Muscle of arm (tissue), 12 donors: ENCODE measurements around the gene CPB2. TPM values are rescaled to one million over a fixed set of nuclear protein-coding genes. Genes with fewer than 3 reads are reported as not detected.

Experiments used
- DNase-seq: peaks from one replicate; pipeline ENCODE4 v3.0.0-alpha.2; 2013
- polyA plus RNA-seq, 12 donors: library from polyadenylated mRNA; unstranded; fragments of 120-200 nt; gene quantifications; one replicate each; pipeline ENCODE4 v1.2.1, GENCODE V29; 2013; ENCODE audit not compliant: insufficient read length in 12 of 12

The CPB2 gene
- polyA plus RNA-seq, 12 donors, result 0.11 to 1.4 (median 0.26) TPM; not detected in 6

DNA sequence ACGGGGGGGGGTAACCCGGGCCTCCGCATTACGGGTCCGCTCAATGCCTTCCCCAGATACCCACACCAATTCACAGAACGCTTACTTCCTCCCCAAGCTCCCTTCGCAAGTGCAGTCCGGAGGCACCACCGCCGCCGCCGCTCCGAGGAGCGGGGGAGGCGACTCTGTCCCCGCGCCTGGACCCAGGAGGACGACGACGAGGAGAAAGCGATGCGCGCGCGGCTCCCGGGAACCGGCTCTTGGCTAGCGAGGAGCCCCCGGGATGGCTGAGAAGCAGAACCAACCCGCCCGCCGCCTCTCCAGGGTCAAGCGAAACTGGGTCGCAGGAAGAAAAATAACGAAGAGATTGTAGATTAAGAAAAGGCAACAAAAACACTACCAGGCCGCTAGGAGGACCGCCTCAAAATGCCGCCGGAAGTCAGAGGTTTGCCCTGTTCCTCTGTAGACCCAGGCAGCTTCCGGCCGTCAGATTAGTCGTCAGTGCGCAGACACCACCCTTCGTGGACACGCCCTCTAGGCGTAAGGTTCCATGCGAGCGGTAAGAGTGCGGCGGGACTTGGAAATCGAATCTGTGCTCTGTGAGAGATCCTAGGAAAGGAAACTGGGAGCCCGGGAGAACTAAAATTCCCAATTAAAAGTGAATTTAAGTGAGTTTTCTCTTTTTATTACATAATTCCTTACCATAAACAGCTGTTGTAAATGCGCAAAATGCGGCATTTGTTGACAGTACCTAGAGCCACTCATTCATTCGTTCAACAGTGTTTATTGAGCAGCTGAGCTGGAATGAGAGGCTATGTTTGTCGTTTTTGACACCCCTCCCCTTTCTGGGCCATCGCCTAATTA lies 52.3 kb downstream of the CPB2 start, which contains the start of gene ZC3H13:
Gene ZC3H13 (minus strand): TSS at position 428 of the 843 bp plus-strand sequence. CDS start 7,239 bp downstream, outside the sequence.
- peak; percentile 94 for DNase-seq

DNA sequence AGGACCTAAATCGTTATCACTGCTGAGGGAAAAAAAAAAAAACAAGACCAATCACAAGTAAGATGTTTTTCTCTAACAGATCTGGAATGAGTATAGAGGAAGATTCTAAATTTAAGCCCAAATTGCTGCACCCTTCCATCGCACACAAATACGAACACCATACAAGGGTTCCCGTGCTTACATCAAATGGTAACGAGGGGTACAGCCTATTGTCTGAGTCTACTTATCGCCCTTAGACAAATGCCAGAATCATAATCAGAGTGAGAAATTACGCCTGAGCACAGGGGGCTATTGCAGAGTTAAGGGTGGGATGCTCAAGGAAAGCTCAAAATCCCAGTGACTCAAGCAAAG lies 52.9 kb downstream of the CPB2 start:
- DNase-seq, result no peak

DNA sequence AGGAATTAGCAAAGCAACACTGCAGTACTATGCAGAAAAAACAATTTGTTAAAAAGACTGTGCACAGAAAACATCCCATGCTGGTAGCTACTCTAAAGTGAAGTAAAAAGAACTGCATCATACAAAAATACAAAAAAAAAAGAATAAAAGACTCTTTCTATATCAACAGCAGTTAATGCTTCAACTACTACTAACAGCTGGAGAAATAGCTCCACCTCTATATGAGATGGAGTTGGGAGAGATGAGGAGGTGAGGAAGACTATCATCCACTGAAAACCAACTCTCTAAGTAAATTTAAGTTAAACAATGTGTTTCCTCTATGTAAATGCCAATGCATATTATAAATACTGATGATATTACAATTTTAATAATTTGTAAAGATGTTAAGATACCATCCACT lies 54.1 kb downstream of the CPB2 start:
- DNase-seq, result no peak

DNA sequence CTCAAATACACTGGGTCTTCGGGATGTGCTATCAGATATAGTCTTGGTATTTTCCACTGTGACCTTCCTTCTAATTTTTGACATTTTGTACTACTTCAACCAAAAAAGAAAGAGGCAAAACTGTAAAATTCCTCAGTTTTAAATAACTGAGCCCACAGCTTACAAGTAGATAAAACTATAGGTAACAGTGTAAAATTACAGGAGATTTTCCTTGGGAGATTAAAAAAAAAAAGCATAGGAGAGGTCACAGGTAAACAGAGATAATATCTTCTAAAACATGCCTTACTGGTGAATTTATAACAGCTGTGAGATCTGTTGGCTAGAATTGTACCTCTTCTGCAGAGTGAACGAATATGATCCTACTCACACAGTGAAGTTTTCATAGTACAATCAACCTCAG lies 59.4 kb downstream of the CPB2 start:
- no peak for DNase-seq

DNA sequence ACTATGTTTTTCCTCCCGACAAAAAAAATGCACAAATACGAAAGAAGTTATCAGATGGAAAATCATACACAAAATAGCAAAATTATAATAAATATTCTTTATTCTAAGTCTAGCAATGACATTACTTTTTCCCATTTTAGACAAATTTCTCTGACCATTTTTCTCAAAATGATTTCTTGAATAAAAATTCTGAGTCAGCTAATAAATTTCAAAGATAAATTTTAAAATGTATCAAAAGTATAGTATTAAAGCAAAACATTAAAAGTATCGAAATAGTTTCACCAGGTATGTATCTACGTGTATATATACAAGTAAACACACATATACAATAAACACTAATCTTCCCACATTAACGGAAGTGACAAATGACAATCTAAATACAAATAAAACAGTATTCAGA lies 61.2 kb downstream of the CPB2 start:
- DNase-seq, result no peak

DNA sequence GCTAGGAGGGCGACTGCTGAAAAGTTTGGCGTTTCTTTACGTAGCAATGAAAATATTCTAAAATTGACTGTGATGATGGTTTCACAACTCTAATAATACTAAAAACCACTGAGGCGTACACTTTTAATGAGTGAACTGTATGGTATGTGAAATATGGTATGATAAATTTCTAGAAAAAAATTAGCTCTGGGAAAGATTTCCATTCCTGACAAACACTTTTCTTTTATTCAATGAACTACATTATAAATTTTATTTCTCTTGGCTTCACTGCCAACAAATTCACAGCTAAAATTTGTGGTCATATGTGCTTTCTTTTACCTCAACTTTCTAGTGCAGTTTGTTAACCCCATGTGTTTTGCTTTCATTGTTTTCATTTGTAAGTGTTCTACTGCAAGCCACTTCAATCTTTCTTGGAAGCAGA lies 63.4 kb downstream of the CPB2 start:
- DNase-seq, result no peak

DNA sequence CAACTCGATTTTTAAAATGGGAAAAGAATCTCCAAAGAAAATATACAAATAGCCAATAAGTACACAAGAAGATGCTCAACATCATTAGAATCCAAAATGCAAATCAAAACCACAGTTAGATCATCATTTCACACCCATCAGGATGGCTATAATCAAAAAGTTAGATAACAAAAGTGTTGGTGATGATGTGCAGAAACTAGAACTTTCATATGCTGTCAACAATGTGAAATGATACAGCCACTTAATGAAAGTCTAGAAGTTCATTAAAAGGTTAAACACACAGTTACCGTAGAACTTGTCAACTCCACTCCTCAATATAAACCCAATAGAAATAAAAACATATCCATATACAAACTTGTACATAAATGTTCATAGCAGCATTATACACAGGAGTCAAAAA lies 64.1 kb downstream of the CPB2 start:
- no peak for DNase-seq

DNA sequence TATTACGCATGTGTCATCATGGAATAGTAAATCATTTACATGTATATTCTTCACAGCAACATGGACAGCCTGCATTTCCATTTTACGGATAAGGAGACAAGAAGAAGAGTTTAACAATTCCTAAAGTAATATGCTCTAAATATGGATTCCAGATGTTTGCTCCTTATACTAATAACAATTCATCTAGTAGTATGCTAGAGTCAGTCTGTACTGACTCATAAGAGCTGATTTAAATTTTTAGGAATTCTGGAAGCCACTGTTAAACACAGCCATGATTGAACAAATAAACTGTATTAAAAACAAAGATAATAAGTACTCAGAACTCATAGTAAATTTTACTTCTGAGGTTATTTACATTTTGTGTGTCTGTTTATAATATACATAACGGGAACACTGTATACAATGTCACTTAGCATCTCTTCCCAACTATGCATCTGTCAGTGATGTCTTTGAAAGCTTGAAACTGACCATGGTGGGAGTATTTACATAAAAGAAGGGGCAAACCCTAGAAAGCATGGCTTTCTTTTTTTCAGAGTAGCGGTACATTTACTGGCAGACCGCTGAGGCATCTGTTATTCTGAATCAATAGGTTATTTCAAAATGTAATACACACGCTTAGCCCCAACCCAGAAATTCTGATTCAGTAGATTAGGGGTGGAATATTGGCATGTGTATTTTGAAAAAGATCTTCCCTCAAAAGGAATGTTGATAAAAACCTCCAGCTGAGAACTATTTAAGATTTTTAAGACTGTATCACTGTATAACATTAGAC lies 65.2 kb downstream of the CPB2 start:
- DNase-seq, result no peak

DNA sequence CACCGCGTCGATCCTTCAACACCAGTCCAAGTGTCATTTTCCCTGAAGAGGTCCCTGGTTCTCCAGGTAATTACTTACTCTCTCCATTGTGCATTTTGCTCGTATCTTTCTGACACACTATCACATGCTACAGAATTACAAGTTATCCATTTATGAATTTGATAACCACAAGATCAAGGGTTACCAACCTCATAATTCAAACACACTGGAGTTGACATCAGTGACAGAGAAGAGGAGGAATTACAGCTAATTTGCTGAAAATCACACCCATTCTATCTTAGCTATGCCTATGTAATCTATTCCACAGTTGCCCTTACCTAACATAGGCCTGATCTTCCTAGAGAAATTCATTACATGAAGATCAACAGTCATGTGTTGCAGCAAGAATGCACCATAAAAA lies 66.5 kb downstream of the CPB2 start:
- no peak for DNase-seq

DNA sequence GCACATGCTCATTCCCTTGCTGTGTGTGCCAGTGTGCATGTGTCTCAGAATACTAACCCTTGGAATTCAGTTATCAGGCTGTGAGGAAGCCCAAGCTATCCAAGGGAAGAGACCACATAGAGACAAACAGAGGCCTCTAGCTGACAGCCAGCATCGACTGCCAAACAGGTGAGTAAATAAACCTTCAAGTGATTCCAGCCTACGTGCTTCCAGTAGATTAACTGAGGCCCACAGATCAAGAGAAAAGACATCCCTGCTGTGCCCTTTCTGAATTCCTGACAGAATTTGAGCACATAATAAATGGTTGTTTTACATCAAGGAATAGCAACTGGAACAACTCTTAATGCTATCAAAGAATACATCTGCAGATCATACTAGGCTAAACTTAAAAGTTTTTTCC lies 69.8 kb downstream of the CPB2 start:
- no peak for DNase-seq

DNA sequence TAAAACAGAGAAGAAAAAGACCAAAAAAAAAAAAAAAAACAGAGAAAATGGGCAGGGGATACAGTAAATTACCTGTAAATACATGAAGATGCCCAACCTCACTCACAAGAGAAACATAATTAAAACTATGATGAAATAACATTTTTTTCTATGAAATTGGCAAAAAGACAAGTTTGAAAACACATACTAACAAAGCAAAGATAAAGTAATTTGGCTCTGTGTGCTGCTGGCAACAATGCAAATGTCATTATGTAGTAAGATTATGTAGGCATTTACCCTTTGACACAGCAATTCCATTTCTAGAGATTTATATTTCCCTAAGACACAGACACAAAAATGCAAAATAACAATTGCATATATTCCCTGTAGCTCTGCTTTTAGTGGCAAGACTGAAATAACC lies 72.5 kb downstream of the CPB2 start:
- DNase-seq, result no peak

DNA sequence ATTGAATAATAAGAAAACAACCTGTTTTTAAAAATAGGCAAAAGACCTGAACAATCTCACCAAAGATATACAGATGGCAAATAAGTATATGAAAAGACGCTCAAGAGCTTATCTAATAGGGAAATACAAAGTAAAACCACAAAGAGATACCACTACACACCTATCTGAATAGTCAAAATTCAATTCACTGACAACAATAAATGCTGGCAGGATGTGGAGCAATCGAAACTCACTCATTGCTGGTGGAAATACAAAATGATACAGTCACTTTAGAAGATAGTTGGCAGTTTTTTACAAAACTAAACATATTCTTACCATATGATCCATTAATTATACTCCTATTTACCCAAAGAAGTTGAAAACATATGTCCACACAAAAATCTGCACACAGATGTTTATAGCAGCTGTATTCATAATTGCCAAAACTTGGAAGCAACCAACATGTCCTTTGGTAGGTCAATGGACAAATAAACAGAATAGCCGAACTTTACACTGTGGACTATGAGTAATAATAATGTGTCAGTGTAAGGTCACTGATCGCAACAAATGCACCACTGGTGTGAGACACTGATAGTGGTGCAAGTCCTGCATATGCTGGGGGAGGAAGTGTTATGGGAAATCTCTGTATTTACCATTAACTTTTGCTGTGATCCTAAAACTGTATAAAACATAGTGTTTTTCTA lies 73.1 kb downstream of the CPB2 start:
- DNase-seq, result no peak

DNA sequence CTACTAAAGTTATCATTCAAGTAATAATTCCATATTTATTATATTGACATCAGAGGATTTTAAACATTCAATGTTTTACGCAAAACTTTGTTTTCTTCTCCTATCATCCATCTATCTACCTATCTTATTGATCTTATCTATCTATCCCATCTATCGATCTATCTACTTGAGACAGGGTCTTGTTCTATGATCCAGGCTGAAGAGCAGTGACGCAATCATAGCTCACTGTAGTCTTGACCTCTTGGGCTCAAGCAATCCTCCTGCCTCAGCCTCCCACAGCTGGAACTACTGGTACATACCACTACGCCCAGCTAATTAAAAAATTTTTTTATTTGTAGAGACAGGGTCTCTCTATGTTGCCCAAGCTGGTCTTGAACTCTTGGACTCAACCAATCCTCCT lies 79.7 kb downstream of the CPB2 start:
- DNase-seq, result no peak

DNA sequence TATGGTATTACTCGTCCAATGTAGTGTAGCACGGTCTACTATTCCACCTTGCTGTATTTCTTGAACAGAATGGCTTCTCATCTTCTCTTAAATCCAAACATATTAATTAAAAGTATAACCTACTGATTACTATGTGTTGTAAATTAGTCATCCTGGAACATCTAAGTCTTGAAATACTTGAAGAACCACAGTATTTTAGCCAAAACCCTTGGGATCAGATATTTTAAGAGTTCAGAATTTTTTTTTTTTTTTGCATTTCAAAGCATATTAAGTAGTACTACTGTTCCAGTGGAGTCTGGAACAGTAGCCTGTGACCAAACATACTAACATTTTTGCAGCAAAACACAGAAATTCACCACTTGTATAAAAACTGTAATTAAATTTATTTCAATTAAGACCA lies 82.4 kb downstream of the CPB2 start:
- no peak for DNase-seq

DNA sequence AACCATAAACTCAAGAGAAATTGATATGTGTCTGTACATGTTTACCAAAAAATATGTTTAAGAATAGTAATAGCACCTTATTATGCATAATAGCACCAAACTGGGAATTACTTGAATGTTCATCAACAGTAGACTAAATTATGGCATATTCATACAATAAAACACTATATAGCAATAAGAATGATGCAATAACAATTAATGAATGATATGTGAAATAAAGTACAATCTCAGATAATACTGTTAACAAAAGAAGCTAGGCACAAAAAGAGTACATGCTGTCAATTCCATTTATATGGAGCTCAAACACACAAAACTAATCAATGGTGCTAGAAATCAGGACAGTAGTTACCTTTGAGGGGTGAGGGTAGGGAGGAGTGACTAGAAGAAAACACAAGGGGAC lies 88.6 kb downstream of the CPB2 start:
- DNase-seq, result no peak

DNA sequence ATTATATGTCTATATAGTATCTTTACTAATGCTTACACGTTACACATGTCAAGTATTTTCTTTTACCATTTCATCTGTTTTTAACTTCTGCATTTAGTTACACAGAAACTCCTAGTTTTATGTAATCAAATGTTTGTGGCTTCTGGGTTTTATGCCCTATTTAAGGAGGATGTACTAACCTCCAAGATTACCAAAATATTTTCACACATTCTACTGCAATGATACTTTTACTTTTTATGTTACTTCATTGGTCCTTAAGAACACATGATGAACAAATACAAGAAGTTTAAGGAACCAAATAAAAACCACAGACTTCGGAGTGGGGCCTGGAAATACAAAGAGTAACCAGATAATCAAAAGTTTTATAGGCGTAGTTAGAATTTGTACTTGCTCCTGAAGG lies 89.5 kb downstream of the CPB2 start:
- no peak for DNase-seq

DNA sequence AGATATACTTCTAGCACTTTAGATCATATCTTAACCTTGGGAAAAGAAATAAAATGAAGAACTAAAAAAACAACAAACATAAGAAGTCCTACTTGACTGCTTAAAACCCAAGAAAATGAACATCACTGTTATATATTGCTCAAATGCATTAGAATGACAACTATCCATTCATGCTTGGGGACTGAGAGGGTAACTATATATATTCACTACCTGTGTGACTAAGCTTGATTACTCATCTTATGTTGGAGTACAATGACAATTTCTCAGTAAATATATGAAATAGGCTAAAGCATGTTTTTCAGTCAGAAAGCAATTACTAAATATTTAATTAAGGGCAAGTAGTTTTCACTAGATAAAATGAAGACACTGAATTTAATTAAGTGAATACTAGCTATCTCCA lies 92.4 kb downstream of the CPB2 start:
- no peak for DNase-seq

DNA sequence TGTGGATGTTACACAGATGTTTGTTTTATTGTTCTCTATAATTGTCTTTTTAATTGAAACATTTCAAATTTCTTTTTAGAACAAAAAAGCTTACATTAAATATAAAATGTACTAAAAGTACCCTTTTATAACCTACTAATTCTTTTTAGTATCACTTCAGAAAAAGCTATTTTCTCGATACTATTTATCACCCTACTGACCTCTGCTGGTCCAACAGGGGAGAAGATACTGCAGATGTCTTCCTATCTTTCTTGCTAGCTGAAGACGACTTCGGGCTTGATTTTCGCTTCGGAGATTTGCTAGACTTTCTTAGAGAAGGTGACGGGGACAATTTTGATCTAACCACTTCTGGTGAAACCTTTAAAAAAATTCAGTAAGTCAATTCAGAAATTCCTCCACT lies 94.7 kb downstream of the CPB2 start:
- no peak for DNase-seq

DNA sequence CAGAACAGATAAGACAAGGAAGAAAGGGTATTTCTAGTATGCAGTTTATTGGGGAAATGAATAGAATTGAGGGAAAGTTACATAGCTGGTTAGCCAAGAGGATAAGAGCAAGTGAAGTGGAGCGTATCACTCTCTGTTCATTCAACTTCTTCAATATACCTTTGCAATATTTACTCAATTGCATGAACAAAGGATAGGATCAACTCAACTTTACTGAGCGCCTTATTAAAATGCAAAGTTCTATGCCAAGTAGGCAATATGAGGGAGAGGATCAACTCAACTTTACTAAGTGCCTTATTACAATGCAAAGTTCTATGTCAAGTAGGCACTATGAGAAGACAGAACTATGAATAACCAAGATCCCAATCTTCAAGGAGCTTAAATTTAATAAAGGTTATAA lies 96.2 kb downstream of the CPB2 start:
- DNase-seq, result no peak

DNA sequence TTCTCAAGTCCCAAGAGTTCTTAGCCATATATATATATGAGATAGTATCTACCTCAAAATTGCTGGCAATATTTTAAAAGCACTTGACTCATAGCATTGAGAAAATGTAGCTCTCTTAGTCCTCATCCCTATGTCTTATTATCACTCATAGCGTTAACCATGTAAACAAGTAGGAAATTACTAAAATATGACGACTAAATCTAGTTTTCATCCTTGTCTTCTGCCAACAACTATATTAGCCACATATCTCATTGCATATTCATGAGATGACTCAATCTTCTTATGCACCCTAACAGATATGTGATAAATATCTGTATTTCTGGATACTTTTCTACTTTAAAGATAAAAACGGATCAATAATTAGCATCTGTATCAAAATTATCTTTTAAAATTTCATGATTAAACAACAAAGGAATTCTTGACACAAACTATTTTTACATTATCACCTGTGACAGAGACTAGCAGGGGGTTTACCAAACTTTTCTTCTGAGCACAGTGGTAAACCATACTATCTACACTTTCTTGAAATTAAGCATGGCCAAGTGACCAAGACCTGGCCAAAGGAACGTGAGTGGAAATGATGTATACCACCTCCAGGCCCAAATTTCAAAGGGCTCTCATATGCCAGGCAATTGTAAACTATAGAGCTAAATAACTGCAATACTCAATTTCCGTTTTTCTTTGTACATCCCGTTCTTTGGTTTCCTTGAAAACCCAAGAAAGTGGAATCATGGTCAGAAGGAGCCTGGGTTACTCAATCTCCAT lies 98.0 kb downstream of the CPB2 start:
- DNase-seq, result no peak

DNA sequence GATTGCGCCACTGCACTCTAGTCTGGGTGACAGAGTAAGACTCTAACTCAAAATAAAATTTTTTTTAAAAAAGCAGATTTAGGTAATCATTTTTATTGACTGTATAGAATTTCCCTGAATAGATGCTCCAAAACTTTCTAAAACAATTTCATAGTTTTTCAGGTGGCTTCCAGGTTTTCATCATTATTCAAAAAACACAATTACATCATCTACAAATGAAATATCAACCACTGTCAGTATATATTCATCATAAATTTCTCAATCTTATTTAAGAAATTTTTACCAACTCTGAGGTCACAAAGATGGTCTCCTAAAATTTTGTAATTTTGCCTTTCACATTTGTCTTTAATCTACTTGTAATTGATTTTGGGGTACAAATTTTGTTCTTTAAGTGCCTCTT lies 100.3 kb downstream of the CPB2 start:
- DNase-seq, result no peak
